PC-3 (cell line): ENCODE measurements around the gene RAD21L1. TPM values are rescaled to one million over a fixed set of nuclear protein-coding genes. Genes with fewer than 3 reads are reported as not detected.

Source experiments
- ATAC-seq: fragments of 200-7000 bp; cut with Tn5 transposase; 2 replicates; pipeline ENCODE4 v1.9.1; 2020; ENCODE audit warnings: mild to moderate bottlenecking, moderate library complexity
- BruUV-seq: library from RNA; stranded (reverse); fragments of 400-500 nt; replicated peaks from 2 replicates; lab custom pipeline; 2021; lab: Mats Ljungman, UMichigan
- CTCF ChIA-PET: fragments of 300-600 bp; sonication (Branson Sonifier 250); formaldehyde crosslinking; loops from one replicate; lab custom pipeline; 2022; ENCODE audit warnings: antibody characterized with exemption; lab: Charles Lee
- POLR2A ChIA-PET: fragments of 300-600 bp; sonication (Branson Sonifier 250); formaldehyde crosslinking; loops from one replicate; lab custom pipeline; 2022; ENCODE audit warnings: antibody characterized with exemption; ENCODE audit not compliant: unreplicated experiment; lab: Charles Lee
- DNase-seq: peaks from one replicate; pipeline ENCODE4 v3.0.0-alpha.2; 2015
- H2AFZ ChIP-seq: fragments of 300-600 bp; sonication (generic); 2 replicates; pipeline ENCODE4 v1.6.0; 2016; ENCODE audit warnings: antibody characterized with exemption, low read length
- H3F3A ChIP-seq: fragments of 300-600 bp; sonication (generic); one replicate; pipeline ENCODE4 v1.6.0; 2017; ENCODE audit warnings: antibody characterized with exemption, low read length, control low read depth, mild to moderate bottlenecking; ENCODE audit not compliant: unreplicated experiment
- H3K27ac ChIP-seq: fragments of 300-600 bp; sonication (generic); 2 replicates; pipeline ENCODE4 v1.5.1; 2016; ENCODE audit warnings: mild to moderate bottlenecking, low read length
- H3K27me3 ChIP-seq: fragments of 300-600 bp; sonication (generic); 2 replicates; pipeline ENCODE4 v1.6.1; 2016; ENCODE audit warnings: low read length, mixed read lengths
- H3K36me3 ChIP-seq: fragments of 300-600 bp; sonication (generic); 2 replicates; pipeline ENCODE4 v1.6.1; 2016; ENCODE audit warnings: low read depth, mixed run types, low read length, mixed read lengths
- H3K4me1 ChIP-seq: fragments of 300-600 bp; sonication (generic); 2 replicates; pipeline ENCODE4 v1.5.1; 2016; ENCODE audit warnings: low read length; ENCODE audit not compliant: insufficient read depth
- H3K4me2 ChIP-seq: fragments of 300-600 bp; sonication (generic); 2 replicates; pipeline ENCODE4 v1.6.0; 2016; ENCODE audit warnings: low read length
- H3K4me3 ChIP-seq: fragments of 300-600 bp; sonication (generic); 2 replicates; pipeline ENCODE4 v1.5.1; 2016; ENCODE audit warnings: mild to moderate bottlenecking, low read length, mixed read lengths
- H3K79me2 ChIP-seq: fragments of 300-600 bp; sonication (generic); 2 replicates; pipeline ENCODE4 v1.6.1; 2017; ENCODE audit warnings: low read length, mixed read lengths
- H3K9ac ChIP-seq: fragments of 300-600 bp; sonication (generic); 2 replicates; pipeline ENCODE4 v1.6.0; 2016; ENCODE audit warnings: mild to moderate bottlenecking, low read length
- H3K9me2 ChIP-seq: fragments of 300-600 bp; sonication (generic); replicated peaks from 2 replicates; pipeline ENCODE4 v1.6.1; 2016; ENCODE audit warnings: mixed run types, low read length, mixed read lengths
- H3K9me3 ChIP-seq: fragments of 300-600 bp; sonication (generic); 2 replicates; pipeline ENCODE4 v1.6.1; 2016; ENCODE audit warnings: low read length, mixed read lengths
- H4K20me1 ChIP-seq: fragments of 300-600 bp; sonication (generic); 2 replicates; pipeline ENCODE4 v1.6.1; 2016; ENCODE audit warnings: low read length, mixed read lengths
- EZH2 ChIP-seq: fragments of 300-600 bp; sonication (generic); IDR thresholded peaks from one replicate; pipeline ENCODE4 v1.6.1; 2017; ENCODE audit warnings: antibody characterized with exemption, mild to moderate bottlenecking, low read length; ENCODE audit not compliant: unreplicated experiment
- EZH2phosphoT487 ChIP-seq: fragments of 300-600 bp; sonication (generic); IDR thresholded peaks from 2 replicates; pipeline ENCODE4 v1.6.1; 2018; ENCODE audit warnings: mild to moderate bottlenecking, antibody characterized with exemption, low read length, borderline replicate concordance
- intact Hi-C: fragments of 100-400 bp; cut with micrococcal nuclease; formaldehyde crosslinking; loops from 2 replicates; pipeline ENCODE4 v1.9.0; 2023
- total RNA-seq: library from RNA; depleted of rRNA; stranded (reverse); fragments of >200 nt; gene quantifications from 2 replicates; pipeline ENCODE4 v1.2.3, GENCODE V29; 2014
- TF ChIP-seq, protein P1 (sequence below): fragments of 300-600 bp; sonication (generic); conservative IDR thresholded peaks from 2 replicates; pipeline ENCODE4 v1.5.1; 2017; ENCODE audit warnings: antibody characterized with exemption, low read depth, mild to moderate bottlenecking, low read length

Gene RAD21L1
- total RNA-seq, 1 experiment from 2014 or later = 0.11 TPM

GRCh38 chr20:1287787-1288569, 62.1 kb downstream of the RAD21L1 start:
- ATAC-seq = no peak
- no peak overlapping the region for H3K4me2 ChIP-seq
- no peak overlapping the region for H3K4me3 ChIP-seq
- no peaks in the 10 kb centered on the region for H3K4me1 ChIP-seq
- no peaks in the 10 kb centered on the region for H4K20me1 ChIP-seq
- TF ChIP-seq EZH2phosphoT487 (no peak), EZH2 (no peak)
- no peaks in the 10 kb centered on the region for H3K9me3 ChIP-seq
- intact Hi-C loops = no loop called here
- H3F3A ChIP-seq = no peaks in the 10 kb centered on the region
- no peak overlapping the region for H2AFZ ChIP-seq
- ChIA-PET CTCF (no interaction called here), POLR2A (no interaction called here)
- no peaks in the 10 kb centered on the region for H3K79me2 ChIP-seq
- no peaks in the 10 kb centered on the region for H3K9me2 ChIP-seq
- no peaks in the 10 kb centered on the region for H3K36me3 ChIP-seq
- H3K27me3 ChIP-seq = no peaks in the 10 kb centered on the region
- no peak overlapping the region for H3K9ac ChIP-seq
- BruUV-seq = no TSS peak
- H3K27ac ChIP-seq = no peak overlapping the region
- no peak for DNase-seq

DNA sequence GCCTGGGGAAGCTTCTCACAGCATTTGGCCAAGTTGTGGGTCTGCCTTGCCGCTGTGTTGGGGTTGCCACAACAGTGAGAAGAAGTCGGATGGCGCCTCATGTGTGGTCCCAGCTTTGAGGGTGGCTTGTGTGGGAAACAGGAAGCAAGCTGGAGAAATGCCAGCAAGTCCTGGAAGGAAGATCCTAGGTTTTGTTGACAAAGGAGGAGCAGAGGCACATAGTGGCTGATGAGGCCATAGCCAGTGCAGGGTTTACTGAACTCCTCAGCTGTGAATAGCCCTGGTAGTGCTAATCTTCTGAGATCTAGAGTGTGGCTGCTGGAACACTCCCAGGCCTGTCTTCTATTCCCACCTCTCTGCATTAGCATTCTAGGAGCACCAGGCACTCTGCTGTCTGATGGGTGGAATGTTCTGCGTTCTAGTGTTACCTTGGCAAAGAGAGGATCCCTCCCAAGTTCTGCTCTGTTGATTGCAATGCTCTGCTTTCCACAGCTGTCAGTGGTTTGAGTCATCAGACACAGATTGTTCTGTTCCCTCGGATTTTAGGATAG, 65.4 kb downstream of the RAD21L1 start:
- ATAC-seq (no peak; the same call in 1 of the 2 replicates), DNase-seq (no peak)
- no peaks in the 10 kb centered on the region for H4K20me1 ChIP-seq
- H3K36me3 ChIP-seq = no peaks in the 10 kb centered on the region
- POLR2A ChIA-PET = no interaction called here
- intact Hi-C loops = no loop called here
- no peaks in the 10 kb centered on the region for H3K79me2 ChIP-seq
- H3K9me2 ChIP-seq = no peaks in the 10 kb centered on the region
- TF ChIP-seq EZH2 (no peak), EZH2phosphoT487 (no peak)
- TF ChIP-seq, protein P1, sequence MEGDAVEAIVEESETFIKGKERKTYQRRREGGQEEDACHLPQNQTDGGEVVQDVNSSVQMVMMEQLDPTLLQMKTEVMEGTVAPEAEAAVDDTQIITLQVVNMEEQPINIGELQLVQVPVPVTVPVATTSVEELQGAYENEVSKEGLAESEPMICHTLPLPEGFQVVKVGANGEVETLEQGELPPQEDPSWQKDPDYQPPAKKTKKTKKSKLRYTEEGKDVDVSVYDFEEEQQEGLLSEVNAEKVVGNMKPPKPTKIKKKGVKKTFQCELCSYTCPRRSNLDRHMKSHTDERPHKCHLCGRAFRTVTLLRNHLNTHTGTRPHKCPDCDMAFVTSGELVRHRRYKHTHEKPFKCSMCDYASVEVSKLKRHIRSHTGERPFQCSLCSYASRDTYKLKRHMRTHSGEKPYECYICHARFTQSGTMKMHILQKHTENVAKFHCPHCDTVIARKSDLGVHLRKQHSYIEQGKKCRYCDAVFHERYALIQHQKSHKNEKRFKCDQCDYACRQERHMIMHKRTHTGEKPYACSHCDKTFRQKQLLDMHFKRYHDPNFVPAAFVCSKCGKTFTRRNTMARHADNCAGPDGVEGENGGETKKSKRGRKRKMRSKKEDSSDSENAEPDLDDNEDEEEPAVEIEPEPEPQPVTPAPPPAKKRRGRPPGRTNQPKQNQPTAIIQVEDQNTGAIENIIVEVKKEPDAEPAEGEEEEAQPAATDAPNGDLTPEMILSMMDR = no peak
- H3K27me3 ChIP-seq = no peaks in the 10 kb centered on the region
- H3F3A ChIP-seq = no peaks in the 10 kb centered on the region
- CTCF ChIA-PET = no interaction called here
- H3K4me1 ChIP-seq = no peaks in the 10 kb centered on the region
- no peak overlapping the region for H3K27ac ChIP-seq
- BruUV-seq = no TSS peak
- no peaks in the 10 kb centered on the region for H3K9me3 ChIP-seq
- no peak overlapping the region for H3K4me3 ChIP-seq
- no peak overlapping the region for H3K9ac ChIP-seq
- H2AFZ ChIP-seq = no peak overlapping the region
- no peak overlapping the region for H3K4me2 ChIP-seq

DNA sequence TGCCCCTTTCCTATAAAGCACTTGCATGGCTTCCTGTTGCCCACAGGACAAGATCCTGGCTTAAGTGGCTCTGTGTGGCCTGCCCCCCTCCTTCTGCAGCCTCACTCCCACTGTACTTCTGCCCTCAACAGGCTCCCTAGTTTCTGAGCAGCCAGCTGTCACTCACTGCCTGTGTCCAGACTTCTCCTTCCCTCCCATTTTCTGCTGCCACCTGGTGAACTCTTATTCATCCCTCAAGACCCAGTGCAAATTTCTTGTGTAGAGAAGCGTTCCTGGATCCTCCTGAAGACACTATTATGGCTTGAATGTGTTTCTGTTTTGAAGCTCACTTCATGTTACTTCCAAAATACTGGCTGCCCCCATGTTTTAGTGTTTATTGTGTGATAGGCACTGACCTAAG, 66.8 kb downstream of the RAD21L1 start:
- Histone ChIP-seq H4K20me1 (no peaks in the 10 kb centered on the region), H2AFZ (no peak overlapping the region), H3K4me2 (no peak overlapping the region), H3K4me3 (no peak overlapping the region), H3K79me2 (no peaks in the 10 kb centered on the region), H3K27ac (no peak overlapping the region), H3K27me3 (no peaks in the 10 kb centered on the region), H3K9me2 (no peaks in the 10 kb centered on the region), H3F3A (no peaks in the 10 kb centered on the region), H3K9ac (no peak overlapping the region), H3K36me3 (no peaks in the 10 kb centered on the region), H3K4me1 (no peaks in the 10 kb centered on the region), H3K9me3 (no peaks in the 10 kb centered on the region)
- ATAC-seq (no peak), DNase-seq (no peak)
- no TSS peak for BruUV-seq
- intact Hi-C loops = no loop called here
- POLR2A ChIA-PET = no interaction called here
- TF ChIP-seq, protein P1 = no peak
- TF ChIP-seq EZH2phosphoT487 (no peak), EZH2 (no peak)
- CTCF ChIA-PET = no interaction called here
